Tibial nerve (tissue), 3 donors: ENCODE results near the gene PLXNA1.

ENCODE experiments used
- CTCF ChIP-seq, 5 experiments: fragments of 200-600 bp in 3 of 5; fragments of 450-650 bp in 2 of 5; sonication (generic) in 3 of 5; IDR thresholded peaks; one replicate each; pipeline ENCODE4 v1.5.1; 2016 to 2019; ENCODE audit warnings: antibody characterized with exemption in 5 of 5, mild to moderate bottlenecking in 3 of 5, moderate library complexity in 2 of 5
- POLR2A ChIP-seq, 2 donors: fragments of 450-650 bp; IDR thresholded peaks; one replicate each; pipeline ENCODE4 v1.6.1; 2017; ENCODE audit warnings: antibody characterized with exemption in 2 of 2, mild to moderate bottlenecking in 2 of 2, moderate library complexity in 2 of 2

- no peak for TF ChIP-seq POLR2A (IDR thresholded peaks at IDR 0.05)
- no peak for TF ChIP-seq CTCF (IDR thresholded peaks at IDR 0.05)
Measured at GRCh38 chr3:127011270-127011992, 28.5 kb downstream of the PLXNA1 start.
